Left colon (tissue), 2 donors: ENCODE measurements around the gene SPATS2L. TPM values are rescaled to one million over a fixed set of nuclear protein-coding genes. Genes with fewer than 3 reads are reported as not detected.

Experiments used
- ATAC-seq: fragments of 200-7000 bp; cut with Tn5 transposase; one replicate; pipeline ENCODE4 v1.9.1; 2020; ENCODE audit warnings: mild to moderate bottlenecking, moderate library complexity
- DNase-seq, 2 donors: peaks; one replicate each; pipeline ENCODE4 v3.0.0-alpha.2; 2020
- intact Hi-C, 2 donors: fragments of 100-400 bp; cut with DNase I in 1 of 2; cut with micrococcal nuclease in 1 of 2; formaldehyde crosslinking; loops; one replicate each; pipeline versions ENCODE4 v1.11.2 to v1.14.0; 2022; cut with DNase I, micrococcal nuclease
- total RNA-seq, 2 donors: library from RNA; stranded (reverse); fragmentation: NEBNext Ultra II Directional; extraction: Animal tissue kit (Norgen Biotek cat#: 25700); gene quantifications; one replicate each; pipeline ENCODE4 v1.2.1, GENCODE V29; 2021
- donor health status: DM: no; HTN: no; CAD: no.
- donor health status: DM: yes; HTN: yes; CAD: no.

Gene SPATS2L
- total RNA-seq, 2 donors from 2014 or later = 157 to 240 TPM

DNA sequence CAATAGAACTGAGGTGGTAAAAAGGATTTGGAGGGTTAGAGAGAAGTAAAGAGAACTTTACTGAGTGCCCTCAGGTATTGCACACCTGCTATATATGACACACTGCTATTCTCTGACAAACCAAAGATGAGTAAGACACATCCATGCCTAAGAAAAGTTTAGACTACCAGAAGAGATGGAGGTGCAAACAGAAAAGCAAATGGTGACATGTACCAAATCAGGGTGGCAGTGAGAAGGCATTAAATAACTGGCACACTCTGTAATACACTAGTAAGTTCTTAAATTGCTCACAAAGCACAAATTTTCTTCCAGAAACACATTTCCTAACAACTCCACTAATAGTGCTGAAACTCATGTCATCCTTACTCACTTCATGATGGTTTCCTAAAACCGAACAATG is 114.8 kb downstream of the SPATS2L start:
- ATAC-seq (no peak), DNase-seq (no peak)
- intact Hi-C loops = no loop called here

GRCh38 chr2:200422071-200422470 is 115.6 kb downstream of the SPATS2L start:
- DNase-seq (no peak), ATAC-seq (no peak)
- intact Hi-C loops = no loop called here

DNA sequence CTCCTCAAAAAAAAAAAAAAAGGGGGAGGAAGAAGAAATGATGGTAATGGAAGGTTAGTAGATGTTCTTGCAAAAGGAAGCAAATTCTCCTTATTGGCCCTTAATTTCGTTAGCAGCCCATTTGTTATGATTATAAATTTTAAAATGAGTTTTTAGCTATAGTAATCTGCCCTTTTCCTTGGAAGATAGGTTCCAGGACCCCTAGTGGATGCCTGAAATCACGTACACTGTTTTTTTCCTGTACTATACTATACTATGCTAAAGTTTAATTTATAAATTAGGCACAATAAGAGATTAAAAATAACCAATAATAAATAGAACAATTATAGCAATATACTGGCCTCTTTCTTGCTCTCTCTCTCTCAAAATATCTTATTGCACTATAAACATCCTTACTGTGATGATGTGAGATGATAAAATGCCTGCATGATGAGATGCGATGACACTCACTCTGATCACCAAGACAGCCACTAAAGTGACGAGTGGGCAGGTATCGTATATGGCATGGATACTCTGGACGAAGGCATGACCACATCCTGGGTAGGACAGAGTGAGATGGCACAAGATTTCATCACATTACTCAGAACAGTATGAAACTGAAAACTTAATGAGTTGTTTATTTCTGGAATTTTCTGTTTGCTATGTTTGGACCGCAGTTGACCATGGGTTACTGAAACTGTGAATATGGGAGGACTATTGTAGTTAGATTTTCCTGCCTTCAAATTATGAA is 116.2 kb downstream of the SPATS2L start:
- intact Hi-C loops = no loop called here
- no peak for ATAC-seq
- DNase-seq = no peak

DNA sequence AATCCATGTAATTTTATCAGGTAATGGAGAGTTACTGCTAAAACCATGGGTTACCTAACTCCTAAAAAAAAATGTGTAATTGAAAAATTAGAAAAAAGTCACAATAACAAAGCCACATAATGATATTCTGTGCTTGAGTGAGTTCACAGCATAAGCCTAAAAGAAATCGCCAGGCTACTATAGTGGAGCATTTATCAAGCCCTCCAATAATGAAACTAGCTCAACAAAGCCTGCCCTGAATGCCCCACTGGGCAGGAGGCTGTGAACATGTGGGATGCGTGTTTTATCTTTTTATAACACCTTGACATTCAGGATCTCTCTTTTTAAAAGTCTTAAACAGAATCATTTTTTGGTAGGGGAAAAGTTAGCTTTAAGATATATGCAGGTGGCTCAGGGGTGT is 117.0 kb downstream of the SPATS2L start:
- DNase-seq (no peak), ATAC-seq (no peak)
- intact Hi-C loops = no loop called here

DNA sequence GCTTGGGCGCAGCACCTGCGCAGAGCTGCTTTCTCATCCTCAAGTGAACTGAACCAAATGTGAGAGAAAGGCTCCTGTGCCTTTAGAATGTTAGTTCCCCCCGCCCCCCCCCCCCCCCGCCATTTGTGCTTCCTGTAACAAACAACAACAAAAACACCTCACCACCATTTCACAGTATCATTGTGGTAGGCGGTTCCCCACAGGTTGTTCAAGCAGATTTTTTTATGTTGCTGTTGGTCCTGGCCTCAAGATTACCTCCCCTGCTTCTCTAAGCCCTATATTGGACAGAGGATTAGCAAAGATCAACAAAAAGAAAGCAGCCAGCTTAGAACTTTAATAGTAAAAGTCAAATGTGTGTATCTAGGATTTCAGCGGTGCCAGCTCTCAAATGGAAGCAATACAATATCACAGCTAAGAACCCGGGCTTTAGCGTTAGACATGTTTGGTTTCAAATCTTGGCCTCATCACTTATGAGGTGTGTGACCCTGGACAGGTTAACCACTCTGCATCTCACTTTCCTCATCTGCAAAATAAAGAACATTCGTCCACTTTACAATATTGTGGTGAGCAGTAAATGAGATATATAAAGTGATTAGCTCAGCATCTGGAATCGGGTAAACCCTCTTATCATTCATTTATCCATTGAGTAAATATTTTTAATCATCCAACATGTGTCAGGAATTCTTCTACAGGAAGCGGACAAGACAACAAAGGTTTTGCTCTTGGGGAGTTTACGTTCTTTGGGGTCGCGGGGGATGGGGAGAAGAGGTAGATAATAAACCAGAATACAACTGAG is 118.7 kb downstream of the SPATS2L start:
- DNase-seq (no peak), ATAC-seq (no peak)
- intact Hi-C loops = no loop called here

- ATAC-seq = no peak
- intact Hi-C loops = no loop called here
Observed at GRCh38 chr2:200426754-200427153, 120.3 kb downstream of the SPATS2L start.

DNA sequence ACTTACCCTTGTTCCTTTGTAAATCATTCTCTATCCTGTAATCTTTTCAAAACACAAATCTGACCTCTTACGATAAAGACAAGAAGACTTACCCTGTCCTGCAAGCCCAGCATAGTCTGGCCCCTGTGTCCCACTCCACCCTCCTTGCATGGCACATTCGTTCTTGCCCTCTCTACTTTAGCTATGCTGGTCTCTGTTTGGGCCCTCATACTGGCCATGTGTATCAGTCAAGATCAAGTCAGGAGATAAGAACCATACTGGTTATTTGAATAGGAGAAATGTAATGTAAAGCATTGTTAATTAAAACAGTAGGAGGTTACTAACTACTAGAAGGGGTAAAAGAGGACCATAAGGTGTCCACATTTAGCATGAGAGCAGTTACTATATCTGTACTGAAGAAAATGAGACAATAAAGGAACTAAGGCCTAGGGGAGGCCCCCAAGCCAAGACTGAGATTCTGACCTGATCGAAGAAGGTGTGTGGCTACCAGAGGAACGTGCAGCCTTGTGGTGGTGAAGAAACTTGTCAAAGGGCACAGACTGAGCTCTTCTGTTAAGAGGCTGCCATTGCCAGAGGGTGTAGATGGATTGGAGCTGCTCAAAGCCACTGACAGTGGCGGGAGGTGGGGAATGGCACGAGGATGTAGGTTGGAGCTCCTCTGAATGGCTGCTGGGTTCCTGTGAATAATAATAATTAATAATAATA is 122.6 kb downstream of the SPATS2L start:
- intact Hi-C loops = no loop called here
- DNase-seq (no peak), ATAC-seq (no peak)

More at GRCh38 chr2:200426754-200427153, 120.3 kb downstream of the SPATS2L start:
- no peak for DNase-seq

DNA sequence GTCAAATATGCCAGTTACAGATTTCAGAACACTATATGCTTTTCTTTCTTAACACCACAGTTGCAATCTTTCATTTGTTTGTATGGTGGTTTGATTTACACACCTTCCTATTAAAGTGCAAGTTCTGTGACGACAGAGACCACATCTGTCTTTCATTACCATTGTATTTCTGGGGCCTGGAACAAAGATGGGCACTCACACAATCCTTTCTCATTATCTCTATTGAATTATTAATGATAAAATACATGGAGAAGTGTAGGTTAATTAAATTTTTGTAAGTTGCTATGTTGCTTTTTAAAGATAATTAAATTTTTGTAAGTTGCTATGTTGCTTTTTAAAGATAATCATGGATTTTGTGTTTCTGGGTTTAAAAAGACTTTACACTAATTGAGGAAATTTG is 123.5 kb downstream of the SPATS2L start:
- no peak for DNase-seq
- intact Hi-C loops = no loop called here

DNA sequence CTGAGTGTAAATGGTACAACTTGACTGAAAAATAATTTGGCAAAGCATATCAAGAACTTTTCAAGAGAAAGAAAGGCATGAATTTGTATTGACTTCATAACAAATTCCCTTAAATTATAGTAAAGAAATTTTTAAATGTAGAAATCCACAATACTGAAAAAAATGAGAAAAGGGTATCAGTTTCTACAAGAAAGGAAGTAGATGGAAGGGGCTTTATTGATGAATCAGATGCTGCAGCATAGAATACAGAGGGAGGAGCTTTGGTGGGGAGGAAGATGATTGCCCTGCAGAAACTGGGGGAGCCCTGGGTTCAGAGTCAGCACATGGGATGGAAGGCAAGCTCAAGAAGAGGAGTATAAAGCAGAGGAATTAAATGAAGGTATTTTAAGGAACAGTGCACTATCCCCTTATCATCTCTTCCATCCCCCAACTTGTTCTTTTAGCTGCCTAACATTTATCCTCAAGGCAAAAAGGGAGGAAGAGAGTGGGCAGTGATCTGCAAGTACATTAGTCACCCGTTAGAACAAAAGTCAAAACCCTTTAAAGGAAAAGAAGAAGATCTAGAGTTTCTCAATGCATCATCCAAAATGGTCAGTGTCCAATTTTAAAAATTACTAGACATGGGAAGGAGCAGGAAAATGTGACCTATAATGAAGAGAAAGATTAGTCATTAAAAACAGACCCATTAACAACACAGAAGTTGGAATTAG is 125.7 kb downstream of the SPATS2L start:
- no peak for ATAC-seq
- DNase-seq = no peak
- intact Hi-C loops = no loop called here

More for the DNA sequence above, 123.5 kb downstream of the SPATS2L start:
- no peak for ATAC-seq

GRCh38 chr2:200435379-200435778 is 128.9 kb downstream of the SPATS2L start:
- ATAC-seq = no peak
- DNase-seq = no peak
- intact Hi-C loops = no loop called here

- no peak for ATAC-seq
- no peak for DNase-seq
- intact Hi-C loops = no loop called here
Observed at GRCh38 chr2:200438251-200438650, 131.8 kb downstream of the SPATS2L start.

DNA sequence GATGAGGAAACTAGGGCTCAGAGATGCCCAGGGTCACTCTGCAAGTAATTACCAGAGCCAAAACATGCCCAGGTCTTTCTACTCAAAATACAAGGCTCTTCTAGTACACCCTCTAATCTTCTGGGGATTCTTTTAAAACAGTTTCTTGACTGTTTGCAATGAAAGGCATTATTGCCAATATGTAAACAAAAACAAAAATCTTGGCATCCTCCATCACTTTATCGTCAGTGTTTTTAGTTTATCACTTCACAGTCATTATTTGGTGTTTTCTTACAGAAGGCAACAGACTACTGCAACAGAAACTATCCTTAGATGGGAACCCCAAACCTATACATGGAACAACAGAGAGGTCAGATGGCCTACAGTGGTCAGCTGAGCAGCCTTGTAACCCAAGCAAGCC is 132.4 kb downstream of the SPATS2L start:
- ATAC-seq (no peak), DNase-seq (no peak)
- intact Hi-C loops = no loop called here

GRCh38 chr2:200439981-200440380 is 133.5 kb downstream of the SPATS2L start:
- DNase-seq (no peak), ATAC-seq (no peak)
- intact Hi-C loops = no loop called here

- no peak for DNase-seq
- intact Hi-C loops = no loop called here
- no peak for ATAC-seq
Observed at GRCh38 chr2:200442471-200442870, 136.0 kb downstream of the SPATS2L start.

DNA sequence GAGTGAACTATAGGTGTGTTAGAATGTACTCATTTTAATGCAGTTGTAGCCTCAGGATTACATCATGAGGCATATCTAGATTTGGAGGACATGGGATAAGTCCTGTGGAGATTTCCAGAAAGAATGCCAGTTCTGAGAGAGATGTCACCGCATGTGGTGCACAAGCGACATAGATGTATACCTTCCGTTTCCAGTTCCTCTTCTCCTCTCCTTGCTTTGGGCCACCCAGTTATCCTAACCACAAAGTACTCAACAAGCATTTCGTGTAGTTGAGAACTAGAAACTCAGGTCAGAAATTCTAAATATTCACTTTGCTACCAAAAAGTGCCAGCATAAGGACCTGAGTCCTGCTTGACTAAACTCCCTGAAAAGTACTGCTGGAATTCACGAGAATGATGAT is 136.9 kb downstream of the SPATS2L start:
- intact Hi-C loops = no loop called here
- DNase-seq (no peak), ATAC-seq (no peak)

DNA sequence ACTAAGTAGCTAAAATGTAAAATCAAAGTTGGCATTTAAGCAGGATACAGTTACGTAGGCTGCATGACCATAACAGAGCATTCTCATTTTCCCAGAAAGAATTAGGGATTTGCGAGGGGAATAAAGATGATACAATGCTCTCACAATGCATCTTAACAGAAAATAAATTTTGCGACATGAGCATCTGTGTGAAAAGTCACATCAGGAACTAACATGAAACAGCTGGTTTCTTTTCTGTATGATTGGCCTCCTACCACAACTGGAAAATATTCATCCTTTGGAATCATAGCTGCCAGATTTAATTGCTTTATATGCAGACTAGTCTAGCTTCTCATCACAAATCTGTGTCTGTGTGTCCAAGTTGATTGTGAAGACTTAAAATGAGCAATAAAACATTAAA is 137.4 kb downstream of the SPATS2L start:
- DNase-seq (no peak), ATAC-seq (no peak)
- intact Hi-C loops = no loop called here

- intact Hi-C loops = no loop called here
- DNase-seq (no peak), ATAC-seq (no peak)
Observed at GRCh38 chr2:200444530-200444929, 138.0 kb downstream of the SPATS2L start.

GRCh38 chr2:200445284-200445683 is 138.8 kb downstream of the SPATS2L start:
- intact Hi-C loops = no loop called here
- no peak for DNase-seq
- no peak for ATAC-seq

DNA sequence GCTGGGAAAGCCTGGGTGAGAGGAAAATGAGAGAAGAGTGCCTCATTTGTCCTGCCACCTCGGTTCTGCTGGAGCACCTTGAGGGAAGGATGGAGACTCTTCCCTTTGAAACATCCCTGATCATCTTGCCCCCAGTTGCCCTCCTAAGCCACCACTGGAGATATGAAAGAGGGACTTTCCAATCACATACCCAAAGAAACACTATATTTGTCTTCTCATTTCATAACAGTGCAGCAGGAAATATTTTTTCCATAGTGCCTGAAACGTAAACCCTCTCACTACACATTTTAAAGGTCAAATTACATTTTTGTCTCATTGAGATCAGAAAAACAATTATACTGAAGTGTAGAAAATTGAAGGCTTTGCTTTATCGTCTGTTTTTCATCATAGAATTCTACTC is 140.1 kb downstream of the SPATS2L start:
- intact Hi-C loops = no loop called here
- ATAC-seq (no peak), DNase-seq (no peak)
